H9 (cell line): ENCODE measurements around the gene DDRGK1. TPM values are rescaled to one million over a fixed set of nuclear protein-coding genes. Genes with fewer than 3 reads are reported as not detected.
A peak's percentile ranks its signal among the peaks of the same experiment; 100 is the strongest.

Source experiments
- DNase-seq: peaks from one replicate; pipeline ENCODE4 v3.0.0-alpha.2; 2017
- H2AFZ ChIP-seq: one replicate; pipeline ENCODE4 v1.6.1; 2013; ENCODE audit warnings: mild to moderate bottlenecking, low read length, control low read depth, moderate library complexity
- H2AK5ac ChIP-seq: 2 replicates; pipeline ENCODE4 v1.6.1; 2013; ENCODE audit warnings: low read length, control low read depth, mixed read lengths; ENCODE audit not compliant: insufficient read length
- H2BK120ac ChIP-seq: one replicate; pipeline ENCODE4 v1.6.1; 2013; ENCODE audit warnings: low read depth, mild to moderate bottlenecking, low read length, control low read depth, inconsistent platforms; ENCODE audit not compliant: poor library complexity, severe bottlenecking
- H2BK12ac ChIP-seq: 2 replicates; pipeline ENCODE4 v1.6.1; 2013; ENCODE audit warnings: low read length, control low read depth, mixed read lengths, low read depth; ENCODE audit not compliant: insufficient read length
- H2BK15ac ChIP-seq: 2 replicates; pipeline ENCODE4 v1.6.1; 2013; ENCODE audit warnings: low read depth, low read length, control low read depth
- H2BK20ac ChIP-seq: one replicate; pipeline ENCODE4 v1.6.1; 2013; ENCODE audit warnings: low read depth, mild to moderate bottlenecking, low read length, control low read depth, inconsistent platforms; ENCODE audit not compliant: poor library complexity, severe bottlenecking
- H2BK5ac ChIP-seq: 2 replicates; pipeline ENCODE4 v1.6.1; 2013; ENCODE audit warnings: low read length, control low read depth, mixed read lengths; ENCODE audit not compliant: insufficient read length
- H3K14ac ChIP-seq: 2 replicates; pipeline ENCODE4 v1.6.1; 2013; ENCODE audit warnings: low read length, control low read depth; ENCODE audit not compliant: insufficient read depth
- H3K18ac ChIP-seq: 2 replicates; pipeline ENCODE4 v1.6.1; 2013; ENCODE audit warnings: low read depth, mild to moderate bottlenecking, mixed read lengths, low read length, control low read depth; ENCODE audit not compliant: insufficient read length
- H3K23ac ChIP-seq: 2 replicates; pipeline ENCODE4 v1.6.1; 2013; ENCODE audit warnings: low read length, control low read depth, mixed read lengths, low read depth; ENCODE audit not compliant: insufficient read length
- H3K23me2 ChIP-seq: 2 replicates; pipeline ENCODE4 v1.6.1; 2013; ENCODE audit warnings: low read depth, mild to moderate bottlenecking, mixed read lengths, low read length, control low read depth; ENCODE audit not compliant: insufficient read length, poor library complexity, severe bottlenecking
- H3K27ac ChIP-seq: 2 replicates; pipeline ENCODE4 v1.5.1; 2013; ENCODE audit warnings: low read length, control low read depth, mixed read lengths, low read depth; ENCODE audit not compliant: insufficient read length
- H3K27me3 ChIP-seq: 2 replicates; pipeline ENCODE4 v1.6.1; 2013; ENCODE audit warnings: low read length, control low read depth, inconsistent platforms; ENCODE audit not compliant: insufficient read depth
- H3K4ac ChIP-seq: 2 replicates; pipeline ENCODE4 v1.6.1; 2013; ENCODE audit warnings: low read depth, mild to moderate bottlenecking, control low read depth, inconsistent platforms, low read length, moderate library complexity
- H3K4me1 ChIP-seq: 2 replicates; pipeline ENCODE4 v1.6.1; 2013; ENCODE audit warnings: low read length, control low read depth, inconsistent platforms; ENCODE audit not compliant: insufficient read depth
- H3K4me2 ChIP-seq: 2 replicates; pipeline ENCODE4 v1.6.1; 2013; ENCODE audit warnings: low read length, control low read depth, mixed read lengths; ENCODE audit not compliant: insufficient read length, insufficient read depth
- H3K56ac ChIP-seq: 2 replicates; pipeline ENCODE4 v1.6.1; 2013; ENCODE audit warnings: low read depth, mild to moderate bottlenecking, mixed read lengths, low read length, control low read depth; ENCODE audit not compliant: insufficient read length
- H3K79me1 ChIP-seq: 2 replicates; pipeline ENCODE4 v1.6.1; 2013; ENCODE audit warnings: low read depth, mild to moderate bottlenecking, moderate library complexity, low read length, control low read depth, inconsistent platforms; ENCODE audit not compliant: insufficient read depth, poor library complexity, severe bottlenecking
- H3K79me2 ChIP-seq: 2 replicates; pipeline ENCODE4 v1.6.1; 2013; ENCODE audit warnings: low read length, control low read depth, inconsistent platforms; ENCODE audit not compliant: insufficient read depth
- H3K9ac ChIP-seq: 2 replicates; pipeline ENCODE4 v1.6.1; 2013; ENCODE audit warnings: low read length, control low read depth, mixed read lengths; ENCODE audit not compliant: insufficient read length; ENCODE audit errors: extremely low read depth
- H3K9me3 ChIP-seq: one replicate; pipeline ENCODE4 v1.6.1; 2013; ENCODE audit warnings: low read depth, low read length, inconsistent platforms; ENCODE audit not compliant: control insufficient read depth
- H3T11ph ChIP-seq: one replicate; pipeline ENCODE4 v1.6.1; 2013; ENCODE audit warnings: mild to moderate bottlenecking, low read length, control low read depth, inconsistent platforms
- H4K20me1 ChIP-seq: one replicate; pipeline ENCODE4 v1.6.1; 2013; ENCODE audit not compliant: control insufficient read depth, insufficient read length, insufficient read depth
- H4K5ac ChIP-seq: 2 replicates; pipeline ENCODE4 v1.6.1; 2013; ENCODE audit warnings: low read depth, mild to moderate bottlenecking, mixed read lengths, low read length, control low read depth; ENCODE audit not compliant: insufficient read length
- H4K8ac ChIP-seq: replicated peaks from 2 replicates; pipeline ENCODE4 v1.6.1; 2013; ENCODE audit warnings: low read length, control low read depth, mixed read lengths, low read depth; ENCODE audit not compliant: insufficient read length
- H4K91ac ChIP-seq: 2 replicates; pipeline ENCODE4 v1.6.1; 2013; ENCODE audit warnings: low read depth, mild to moderate bottlenecking, moderate library complexity, mixed read lengths, low read length, control low read depth; ENCODE audit not compliant: insufficient read length
- H3K27ac Mint-ChIP-seq, 3 experiments: 2 replicates in 2 of 3; 3 replicates in 1 of 3; pipeline ENCODE4 v1.8.0; 2020 to 2021; ENCODE audit warnings: mixed read lengths in 3 of 3, mild to moderate bottlenecking in 1 of 3, moderate library complexity in 1 of 3
- H3K27me3 Mint-ChIP-seq: 2 replicates; pipeline ENCODE4 v1.8.0; 2021; ENCODE audit warnings: low read depth, mild to moderate bottlenecking, moderate library complexity, mixed read lengths
- H3K36me3 Mint-ChIP-seq, 3 experiments: 2 replicates in 2 of 3; 3 replicates in 1 of 3; pipeline ENCODE4 v1.8.0; 2020 to 2021; ENCODE audit warnings: low read depth in 3 of 3, mixed read lengths in 3 of 3; ENCODE audit not compliant: insufficient read depth in 1 of 3
- H3K4me1 Mint-ChIP-seq, 2 experiments: 2 replicates each; pipeline ENCODE4 v1.8.0; 2020; ENCODE audit warnings: mixed read lengths in 2 of 2
- H3K4me3 Mint-ChIP-seq, 2 experiments: 2 replicates in 1 of 2; 3 replicates in 1 of 2; pipeline ENCODE4 v1.8.0; 2020 to 2021; ENCODE audit warnings: mild to moderate bottlenecking in 2 of 2, mixed read lengths in 2 of 2, moderate library complexity in 1 of 2
- H3K9me3 Mint-ChIP-seq, 2 experiments: 2 replicates in 1 of 2; 3 replicates in 1 of 2; pipeline ENCODE4 v1.8.0; 2020; ENCODE audit warnings: mild to moderate bottlenecking in 2 of 2, mixed read lengths in 2 of 2, moderate library complexity in 1 of 2
- WGBS: extraction: QIAGEN DNeasy Blood & Tissue Kit; methylation state at CpG from one replicate; pipeline ENCODE4 v1.1.7; 2013; ENCODE audit warnings: missing lambda C conversion rate, low lambda C conversion rate, mixed read lengths; ENCODE audit not compliant: insufficient read length; ENCODE audit errors: extremely low coverage; 5-methylcytosine and 5-hydroxymethylcytosine counted together
- total RNA-seq: library from RNA; stranded (reverse); gene quantifications from 2 replicates; pipeline ENCODE4 v1.2.1, GENCODE V29; 2021
- TF ChIP-seq, protein P1 (sequence below): fragments of 200-600 bp; sonication (generic); conservative IDR thresholded peaks from 3 replicates; pipeline ENCODE4 v1.8.0; 2021; ENCODE audit warnings: antibody characterized with exemption, mild to moderate bottlenecking

Gene DDRGK1
- total RNA-seq, 1 experiment from 2014 or later = 58.1 TPM

DNA sequence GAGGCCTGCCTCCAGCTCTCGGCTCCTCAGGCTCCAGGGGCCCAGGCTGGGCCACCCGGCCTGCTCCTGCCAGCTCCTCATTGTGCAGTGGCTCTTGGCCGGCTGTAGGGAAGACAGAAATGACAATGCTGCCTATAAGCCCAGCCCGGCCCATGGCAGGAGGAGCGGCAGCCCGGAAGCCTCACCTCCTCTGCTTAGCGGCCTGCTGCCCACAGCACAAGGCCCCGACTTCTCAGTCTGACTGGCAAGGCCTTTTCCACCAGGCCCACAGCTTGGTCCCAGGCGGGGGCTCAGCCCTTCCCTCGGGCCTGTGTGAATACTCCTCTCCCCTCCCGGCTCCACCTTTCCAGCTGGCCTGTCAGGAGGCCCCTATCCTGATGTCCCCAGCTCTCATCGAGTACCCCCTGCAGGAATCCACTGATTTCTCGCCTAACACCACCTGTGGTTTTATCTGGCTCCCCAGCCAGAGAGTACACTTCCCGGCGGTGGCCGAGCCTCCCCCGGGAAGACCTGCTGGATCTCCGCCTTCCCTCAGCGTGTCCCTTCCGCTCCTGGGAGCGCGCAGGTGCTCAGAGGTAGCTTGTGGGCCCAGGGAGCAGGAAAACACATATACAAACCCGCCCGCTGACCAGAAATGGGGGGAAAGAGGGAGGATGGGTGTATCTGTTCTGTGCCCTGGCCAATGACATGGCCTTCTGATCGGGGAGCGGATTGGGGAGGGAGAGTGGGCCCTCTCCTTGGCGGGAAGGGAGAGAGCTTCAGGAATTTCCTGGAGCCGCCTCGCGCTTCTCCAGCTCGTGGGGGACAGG is 963 bp downstream of the DDRGK1 start:
- Histone ChIP-seq H4K8ac (no peak overlapping the region), H2BK120ac (no peak overlapping the region), H2AFZ (no peak overlapping the region), H3K27ac (no peak overlapping the region), H3K56ac (no peak overlapping the region), H3K14ac (peak overlapping the region; percentile 42), H4K5ac (no peak overlapping the region), H3K23me2 (peaks cover 10% of the 10 kb centered on the region), H3K79me1 (peaks cover 6% of the 10 kb centered on the region), H3T11ph (no peak overlapping the region), H2BK12ac (no peak overlapping the region), H4K91ac (no peak overlapping the region), H2BK5ac (no peak overlapping the region), H2BK15ac (no peak overlapping the region), H2BK20ac (no peak overlapping the region), H3K23ac (no peak overlapping the region), H3K9me3 (no peaks in the 10 kb centered on the region), H3K4me1 (peaks cover 3% of the 10 kb centered on the region; the same call in 1 of the 2 replicates), H4K20me1 (no peaks in the 10 kb centered on the region), H3K79me2 (no peaks in the 10 kb centered on the region; the same call in 1 of the 2 replicates), H3K27me3 (no peaks in the 10 kb centered on the region), H3K4me2 (peak overlapping the region; percentile 78), H2AK5ac (no peak overlapping the region), H3K18ac (no peak overlapping the region), H3K4ac (no peak overlapping the region), H3K9ac (peak overlapping the region; percentile 68)
- peaks cover 22 to 36% (median 34%) of the 10 kb centered on the region in 3 experiments for H3K36me3 Mint-ChIP-seq
- H3K9me3 Mint-ChIP-seq = no peaks in the 10 kb centered on the region; a peak in 1 of 5 replicates
- WGBS = no CpG with 5 or more reads among the region's 31 CpGs
- no peaks in the 10 kb centered on the region for H3K27me3 Mint-ChIP-seq
- peak overlapping the region in 2 of 3 experiments; percentile 97 to 98; a peak in 5 of 7 replicates for H3K27ac Mint-ChIP-seq
- peaks cover 5 to 12% of the 10 kb centered on the region in 2 experiments; a peak in 2 of 4 replicates for H3K4me1 Mint-ChIP-seq
- TF ChIP-seq, protein P1, sequence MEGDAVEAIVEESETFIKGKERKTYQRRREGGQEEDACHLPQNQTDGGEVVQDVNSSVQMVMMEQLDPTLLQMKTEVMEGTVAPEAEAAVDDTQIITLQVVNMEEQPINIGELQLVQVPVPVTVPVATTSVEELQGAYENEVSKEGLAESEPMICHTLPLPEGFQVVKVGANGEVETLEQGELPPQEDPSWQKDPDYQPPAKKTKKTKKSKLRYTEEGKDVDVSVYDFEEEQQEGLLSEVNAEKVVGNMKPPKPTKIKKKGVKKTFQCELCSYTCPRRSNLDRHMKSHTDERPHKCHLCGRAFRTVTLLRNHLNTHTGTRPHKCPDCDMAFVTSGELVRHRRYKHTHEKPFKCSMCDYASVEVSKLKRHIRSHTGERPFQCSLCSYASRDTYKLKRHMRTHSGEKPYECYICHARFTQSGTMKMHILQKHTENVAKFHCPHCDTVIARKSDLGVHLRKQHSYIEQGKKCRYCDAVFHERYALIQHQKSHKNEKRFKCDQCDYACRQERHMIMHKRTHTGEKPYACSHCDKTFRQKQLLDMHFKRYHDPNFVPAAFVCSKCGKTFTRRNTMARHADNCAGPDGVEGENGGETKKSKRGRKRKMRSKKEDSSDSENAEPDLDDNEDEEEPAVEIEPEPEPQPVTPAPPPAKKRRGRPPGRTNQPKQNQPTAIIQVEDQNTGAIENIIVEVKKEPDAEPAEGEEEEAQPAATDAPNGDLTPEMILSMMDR = no peak
- no peak for DNase-seq
- H3K4me3 Mint-ChIP-seq = peak overlapping the region; percentile 95 to 97
